ENCODE results near the gene IL1RAPL1. TPM values are rescaled to one million over a fixed set of nuclear protein-coding genes. Genes with fewer than 3 reads are reported as not detected.

IL1RAPL1 gene
- total RNA-seq, 4 donors from 2014 or later, result 8.2 to 10.9 (median 8.8) TPM

DNA sequence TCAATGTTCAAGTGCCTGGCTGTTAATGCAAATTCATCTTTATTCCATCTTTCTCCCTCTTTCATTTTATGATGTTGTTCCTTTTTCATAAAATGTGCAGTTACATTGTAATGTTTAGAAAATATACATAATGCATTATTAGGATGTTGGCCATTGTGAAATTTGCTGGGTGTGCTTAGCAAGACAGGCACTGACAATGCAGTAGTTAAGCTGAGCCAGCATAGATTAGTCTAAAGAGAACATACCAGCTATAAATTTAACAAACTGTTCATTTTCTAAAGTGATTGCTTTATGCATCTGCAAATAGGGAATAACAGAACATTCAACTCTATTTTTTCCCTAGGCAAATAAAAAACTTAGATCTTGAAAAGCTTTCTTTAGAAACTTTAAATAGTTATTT, 436.0 kb downstream of the IL1RAPL1 start:
- DNase-seq (ENCODE audit: low spot score in 2 of 2), result no peak
- Histone ChIP-seq H3K4me1 (no peaks in the 10 kb centered on the region), H3K4me3 (no peak overlapping the region), H3K9me3 (no peaks in the 10 kb centered on the region), H3K27ac (no peak overlapping the region), H3K36me3 (no peaks in the 10 kb centered on the region), H3K27me3 (no peaks in the 10 kb centered on the region)
- TF ChIP-seq EP300 (IDR thresholded peaks at IDR 0.05) (no peak), POLR2A (IDR thresholded peaks at IDR 0.05) (no peak)
- TF ChIP-seq, protein P1, sequence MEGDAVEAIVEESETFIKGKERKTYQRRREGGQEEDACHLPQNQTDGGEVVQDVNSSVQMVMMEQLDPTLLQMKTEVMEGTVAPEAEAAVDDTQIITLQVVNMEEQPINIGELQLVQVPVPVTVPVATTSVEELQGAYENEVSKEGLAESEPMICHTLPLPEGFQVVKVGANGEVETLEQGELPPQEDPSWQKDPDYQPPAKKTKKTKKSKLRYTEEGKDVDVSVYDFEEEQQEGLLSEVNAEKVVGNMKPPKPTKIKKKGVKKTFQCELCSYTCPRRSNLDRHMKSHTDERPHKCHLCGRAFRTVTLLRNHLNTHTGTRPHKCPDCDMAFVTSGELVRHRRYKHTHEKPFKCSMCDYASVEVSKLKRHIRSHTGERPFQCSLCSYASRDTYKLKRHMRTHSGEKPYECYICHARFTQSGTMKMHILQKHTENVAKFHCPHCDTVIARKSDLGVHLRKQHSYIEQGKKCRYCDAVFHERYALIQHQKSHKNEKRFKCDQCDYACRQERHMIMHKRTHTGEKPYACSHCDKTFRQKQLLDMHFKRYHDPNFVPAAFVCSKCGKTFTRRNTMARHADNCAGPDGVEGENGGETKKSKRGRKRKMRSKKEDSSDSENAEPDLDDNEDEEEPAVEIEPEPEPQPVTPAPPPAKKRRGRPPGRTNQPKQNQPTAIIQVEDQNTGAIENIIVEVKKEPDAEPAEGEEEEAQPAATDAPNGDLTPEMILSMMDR (IDR thresholded peaks at IDR 0.05), result no peak

DNA sequence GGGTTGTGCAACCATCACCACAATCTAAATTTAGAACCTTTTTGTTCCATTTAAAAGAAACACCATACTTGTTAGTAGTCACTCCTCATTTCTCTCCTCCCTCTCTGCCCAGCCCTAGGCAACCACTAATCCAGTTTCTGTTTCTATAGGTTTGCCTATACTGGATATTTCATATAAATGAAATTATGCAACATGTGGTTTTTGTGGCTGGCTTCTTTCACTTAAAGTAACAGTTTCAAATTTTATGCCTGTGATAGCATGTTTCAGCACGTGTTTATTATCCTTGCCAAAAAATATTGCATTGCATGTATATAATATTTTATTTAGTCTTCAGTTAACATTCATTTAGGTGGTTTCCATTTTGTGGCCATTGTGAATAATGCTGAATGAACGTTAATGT, 437.6 kb downstream of the IL1RAPL1 start:
- TF ChIP-seq, protein P1 (IDR thresholded peaks at IDR 0.05), result no peak
- TF ChIP-seq EP300 (IDR thresholded peaks at IDR 0.05) (no peak), POLR2A (IDR thresholded peaks at IDR 0.05) (no peak)

DNA sequence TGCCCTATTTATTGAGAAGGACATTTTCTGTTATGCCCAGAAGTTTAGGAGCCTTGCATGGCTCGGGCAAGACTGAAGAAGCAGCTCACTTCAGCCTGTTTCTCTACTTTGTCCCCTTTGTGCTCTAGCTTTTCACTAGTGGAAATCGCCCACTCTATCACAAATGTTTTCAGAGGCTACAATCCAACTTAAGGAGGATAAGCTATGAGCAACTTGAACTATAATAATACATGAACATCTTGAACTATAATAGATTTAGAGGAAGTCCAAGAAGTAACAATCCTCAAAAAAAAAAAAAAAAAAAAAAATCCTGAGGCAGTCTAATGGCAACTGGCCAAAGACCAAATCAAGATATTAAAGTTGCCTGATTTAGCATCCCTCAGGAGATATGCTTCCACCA, 452.3 kb downstream of the IL1RAPL1 start:
- TF ChIP-seq POLR2A (IDR thresholded peaks at IDR 0.05), result no peak
- TF ChIP-seq EP300 (IDR thresholded peaks at IDR 0.05), result no peak
- TF ChIP-seq, protein P1 (IDR thresholded peaks at IDR 0.05), result no peak
- Histone ChIP-seq H3K9me3 (no peaks in the 10 kb centered on the region), H3K4me1 (no peaks in the 10 kb centered on the region), H3K4me3 (no peak overlapping the region), H3K36me3 (no peaks in the 10 kb centered on the region), H3K27me3 (no peaks in the 10 kb centered on the region), H3K27ac (no peak overlapping the region)
- no peak for DNase-seq (ENCODE audit: low spot score in 2 of 2)
- WGBS, 2 donors, result 18 to 38% methylated on average over 2 of the region's 2 CpGs

More for the DNA sequence above, 437.6 kb downstream of the IL1RAPL1 start:
- no peak overlapping the region for H3K27ac ChIP-seq
- H3K4me1 ChIP-seq, result no peaks in the 10 kb centered on the region
- no peaks in the 10 kb centered on the region for H3K36me3 ChIP-seq
- no peaks in the 10 kb centered on the region for H3K27me3 ChIP-seq
- no peaks in the 10 kb centered on the region for H3K9me3 ChIP-seq
- WGBS, 2 donors, result 41 to 51% methylated on average over 2 of the region's 2 CpGs
- no peak for DNase-seq (ENCODE audit: low spot score in 2 of 2)
- no peak overlapping the region for H3K4me3 ChIP-seq

DNA sequence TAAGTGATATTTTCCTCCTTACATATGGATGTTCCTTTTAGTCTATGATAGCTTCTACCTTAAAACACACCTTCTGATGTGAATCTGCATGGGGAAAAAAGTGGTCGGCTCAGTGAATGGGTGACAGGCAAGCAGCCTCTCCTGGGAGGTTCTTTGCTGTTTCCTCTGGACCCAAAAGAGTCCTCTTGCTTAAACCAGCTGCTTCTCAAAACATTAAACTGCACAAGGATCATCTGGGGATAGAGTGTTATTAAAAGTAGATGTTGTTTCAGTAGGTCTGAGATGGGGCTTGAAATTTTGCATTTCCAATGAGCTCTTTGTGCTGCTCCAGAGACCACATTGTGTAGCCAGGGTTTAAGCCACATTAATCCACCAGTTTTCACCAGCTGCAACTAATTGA, 452.9 kb downstream of the IL1RAPL1 start:
- WGBS, 2 donors, result 58 to 75% methylated on average over 1 of the region's 1 CpG
- no peaks in the 10 kb centered on the region for H3K36me3 ChIP-seq
- no peak overlapping the region for H3K4me3 ChIP-seq
- no peaks in the 10 kb centered on the region for H3K27me3 ChIP-seq
- DNase-seq (ENCODE audit: low spot score in 2 of 2), result no peak
- no peaks in the 10 kb centered on the region for H3K4me1 ChIP-seq
- H3K9me3 ChIP-seq, result no peaks in the 10 kb centered on the region
- TF ChIP-seq POLR2A (IDR thresholded peaks at IDR 0.05) (no peak), EP300 (IDR thresholded peaks at IDR 0.05) (no peak)
- TF ChIP-seq, protein P1 (IDR thresholded peaks at IDR 0.05), result no peak
- no peak overlapping the region for H3K27ac ChIP-seq

DNA sequence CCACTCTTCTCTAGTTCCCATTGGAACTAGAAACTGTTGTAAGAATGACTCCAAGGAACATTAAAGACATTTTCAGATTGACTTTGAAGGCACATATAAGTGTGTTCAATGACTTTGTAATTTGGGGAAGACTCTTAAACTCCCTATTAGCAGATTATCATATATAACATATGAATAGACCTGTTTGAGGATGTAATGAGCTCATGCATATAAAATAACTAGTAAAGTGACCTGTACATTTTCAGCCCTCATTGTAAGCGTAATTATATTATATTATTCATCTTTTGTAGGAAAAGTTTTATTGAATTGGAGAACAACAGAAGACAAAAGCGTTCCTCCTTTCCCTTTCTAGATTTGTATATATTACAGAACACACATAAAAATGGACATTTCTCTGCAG, 455.1 kb downstream of the IL1RAPL1 start:
- no peaks in the 10 kb centered on the region for H3K27me3 ChIP-seq
- no peak overlapping the region for H3K27ac ChIP-seq
- no peaks in the 10 kb centered on the region for H3K9me3 ChIP-seq
- no peaks in the 10 kb centered on the region for H3K36me3 ChIP-seq
- WGBS, 2 donors, result 71 to 88% methylated on average over 2 of the region's 2 CpGs
- no peak for DNase-seq (ENCODE audit: low spot score in 2 of 2)
- no peak overlapping the region for H3K4me3 ChIP-seq
- no peak for TF ChIP-seq POLR2A (IDR thresholded peaks at IDR 0.05)
- TF ChIP-seq, protein P1 (IDR thresholded peaks at IDR 0.05), result no peak
- no peak for TF ChIP-seq EP300 (IDR thresholded peaks at IDR 0.05)
- H3K4me1 ChIP-seq, result no peaks in the 10 kb centered on the region

Measured in tibial nerve (tissue), 4 donors.